HCT116 (cell line): ENCODE results near the gene TAAR5. TPM values are rescaled to one million over a fixed set of nuclear protein-coding genes. Genes with fewer than 3 reads are reported as not detected.
"Not testable (repeated sequence)": the region's sequence is repeated elsewhere in the genome, so short reads cannot be mapped to it uniquely, and the experiment has no call there.

Source experiments
- ATAC-seq: fragments of 200-7000 bp; cut with Tn5 transposase; 2 replicates; pipeline ENCODE4 v1.9.1; 2020; ENCODE audit warnings: mild to moderate bottlenecking, moderate library complexity
- BruUV-seq: library from RNA; stranded (reverse); fragments of 400-500 nt; replicated peaks from 2 replicates; lab custom pipeline; 2021; lab: Mats Ljungman, UMichigan
- CTCF ChIA-PET: fragments of 300-600 bp; sonication (Branson Sonifier 250); formaldehyde crosslinking; loops from one replicate; lab custom pipeline; 2021; ENCODE audit warnings: antibody characterized with exemption; lab: Charles Lee
- POLR2A ChIA-PET: fragments of 300-600, 350-600 bp; sonication (Branson Sonifier 250); formaldehyde crosslinking; loops from one replicate; lab custom pipeline; 2021; ENCODE audit warnings: antibody characterized with exemption; lab: Charles Lee
- RAD21 ChIA-PET, 2 experiments: fragments of 300-600 bp; sonication (Branson Sonifier 250); formaldehyde crosslinking; loops; one replicate each; lab custom pipeline; 2023; ENCODE audit warnings: low total read pairs in 2 of 2; ENCODE audit not compliant: uncharacterized antibody in 2 of 2, unreplicated experiment in 2 of 2, low non-redundant PET in 1 of 2; lab: Charles Lee
- DNase-seq: peaks from one replicate; pipeline ENCODE4 v3.0.0-alpha.2; 2010; ENCODE audit warnings: low read depth, low spot score
- H2AFZ ChIP-seq: fragments of 200-600 bp; shearing (Covaris generic), sonication (generic); 2 replicates; pipeline ENCODE4 v1.6.1; 2017; ENCODE audit warnings: low read depth, mixed run types, mixed read lengths, antibody characterized with exemption, low read length; ENCODE audit not compliant: poor library complexity, severe bottlenecking
- H3K27ac ChIP-seq: 2 replicates; pipeline ENCODE4 v1.5.1; 2012; ENCODE audit warnings: low read depth, low read length
- H3K27me3 ChIP-seq: fragments of 200-600 bp; sonication (generic); 2 replicates; pipeline ENCODE4 v1.6.1; 2016; ENCODE audit warnings: mixed run types, low read length, mixed read lengths; ENCODE audit not compliant: insufficient read depth
- H3K36me3 ChIP-seq, 2 experiments: fragments of 200-500 bp in 1 of 2; fragments of 200-600 bp in 1 of 2; sonication (Bioruptor generic) in 1 of 2; sonication (generic) in 1 of 2; 2 replicates each; pipeline versions ENCODE4 v1.5.1 to v1.6.1; 2014 to 2016; ENCODE audit warnings: low read length in 2 of 2, inconsistent platforms in 1 of 2, mixed read lengths in 1 of 2, mixed run types in 1 of 2; ENCODE audit not compliant: insufficient read depth in 2 of 2, control insufficient read depth in 1 of 2
- H3K4me1 ChIP-seq, 2 experiments: fragments of 200-600 bp in 1 of 2; sonication (generic) in 1 of 2; 2 replicates each; pipeline versions ENCODE4 v1.5.1 to v1.6.1; 2012 to 2017; ENCODE audit warnings: low read length in 2 of 2, inconsistent platforms in 1 of 2, mild to moderate bottlenecking in 1 of 2, mixed read lengths in 1 of 2, mixed run types in 1 of 2, moderate library complexity in 1 of 2; ENCODE audit not compliant: insufficient read depth in 2 of 2, control insufficient read depth in 1 of 2
- H3K4me2 ChIP-seq: fragments of 200-600 bp; sonication (generic); 2 replicates; pipeline ENCODE4 v1.6.1; 2017; ENCODE audit warnings: mixed run types, low read length, mixed read lengths
- H3K4me3 ChIP-seq, 2 experiments: fragments of 200-600 bp in 1 of 2; sonication (generic) in 1 of 2; replicated peaks in 1 of 2; 2 replicates each; pipeline ENCODE4 v1.5.1; 2011 to 2016; ENCODE audit warnings: low read length in 2 of 2, control low read depth in 1 of 2, low read depth in 1 of 2, mild to moderate bottlenecking in 1 of 2, mixed read lengths in 1 of 2, mixed run types in 1 of 2
- H3K79me2 ChIP-seq: fragments of 200-600 bp; sonication (generic); 2 replicates; pipeline ENCODE4 v1.6.1; 2017; ENCODE audit warnings: mild to moderate bottlenecking, mixed run types, low read length, moderate library complexity, mixed read lengths; ENCODE audit not compliant: insufficient read depth
- H3K9ac ChIP-seq: fragments of 200-600 bp; sonication (generic); 2 replicates; pipeline ENCODE4 v1.6.1; 2016; ENCODE audit warnings: low read length, mixed read lengths
- H3K9me2 ChIP-seq: fragments of 200-600 bp; sonication (generic), shearing (Covaris generic); 2 replicates; pipeline ENCODE4 v1.6.1; 2017; ENCODE audit warnings: mixed run types, mild to moderate bottlenecking, moderate library complexity; ENCODE audit not compliant: insufficient read depth
- H3K9me3 ChIP-seq, 2 experiments: fragments of 200-500 bp in 1 of 2; fragments of 200-600 bp in 1 of 2; sonication (Bioruptor generic) in 1 of 2; sonication (generic) in 1 of 2; 2 replicates each; pipeline ENCODE4 v1.6.1; 2014 to 2017; ENCODE audit warnings: low read length in 2 of 2, mixed read lengths in 2 of 2, inconsistent platforms in 1 of 2, low read depth in 1 of 2, mild to moderate bottlenecking in 1 of 2, mixed run types in 1 of 2, moderate library complexity in 1 of 2; ENCODE audit not compliant: control insufficient read depth in 1 of 2, insufficient read depth in 1 of 2
- H4K20me1 ChIP-seq: fragments of 200-600 bp; sonication (generic), shearing (Covaris generic); 2 replicates; pipeline ENCODE4 v1.6.1; 2017; ENCODE audit warnings: mixed run types, mild to moderate bottlenecking, moderate library complexity; ENCODE audit not compliant: insufficient read depth
- CBX3 ChIP-seq: IDR thresholded peaks from 2 replicates; pipeline ENCODE4 v1.6.1; 2012; ENCODE audit warnings: low read depth
- SIN3A ChIP-seq: IDR thresholded peaks from 2 replicates; pipeline ENCODE4 v1.6.1; 2012; ENCODE audit warnings: low read depth
- SP1 ChIP-seq: IDR thresholded peaks from 2 replicates; pipeline ENCODE4 v1.6.1; 2012; ENCODE audit warnings: low read depth
- intact Hi-C: fragments of 100-400 bp; cut with micrococcal nuclease; formaldehyde crosslinking; loops from 2 replicates; pipeline ENCODE4 v1.10.0; 2022
- total RNA-seq: library from RNA; stranded (reverse); gene quantifications from one replicate; pipeline ENCODE4 v1.2.1, GENCODE V29; 2021; ENCODE audit not compliant: unreplicated experiment
- TF ChIP-seq, protein P1 (sequence below), 3 experiments: fragments of 200-600 bp in 1 of 3; sonication (generic) in 1 of 3; IDR thresholded peaks in 2 of 3; conservative IDR thresholded peaks in 1 of 3; 2 replicates each; pipeline ENCODE4 v1.5.1; 2012 to 2017; ENCODE audit warnings: low read depth in 2 of 3, low read length in 2 of 3, antibody characterized with exemption in 1 of 3, borderline replicate concordance in 1 of 3, control low read depth in 1 of 3, mild to moderate bottlenecking in 1 of 3, mixed read lengths in 1 of 3, mixed run types in 1 of 3, moderate library complexity in 1 of 3; ENCODE audit not compliant: insufficient read depth in 1 of 3

The TAAR5 gene
- total RNA-seq, 1 experiment from 2014 or later, result not detected

DNA sequence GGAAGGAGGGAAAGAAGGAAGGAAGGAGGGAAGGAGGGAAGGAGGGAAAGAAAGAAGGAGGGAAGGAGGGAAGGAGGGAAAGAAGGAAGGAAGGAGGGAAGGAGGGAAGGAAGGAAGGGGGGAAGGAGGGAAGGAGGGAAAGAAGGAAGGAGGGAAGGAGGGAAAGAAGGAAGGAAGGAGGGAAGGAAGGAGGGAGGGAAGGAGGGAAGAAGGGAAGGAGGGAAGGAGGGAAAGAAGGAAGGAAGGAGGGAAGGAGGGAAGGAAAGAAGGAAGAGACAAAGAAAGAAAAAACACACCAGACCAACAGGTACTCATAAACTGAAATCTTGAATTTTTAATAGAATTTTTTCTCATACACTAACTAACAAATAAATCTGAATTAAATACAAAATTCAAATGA is 11.4 kb upstream of the TAAR5 start:
- H3K4me2 ChIP-seq, H3K36me3 ChIP-seq, intact Hi-C loops, H3K9ac ChIP-seq, H3K9me3 ChIP-seq, H3K27ac ChIP-seq, H3K4me1 ChIP-seq, H2AFZ ChIP-seq, H3K4me3 ChIP-seq, H3K27me3 ChIP-seq, DNase-seq, H3K9me2 ChIP-seq, ATAC-seq, POLR2A ChIA-PET, RAD21 ChIA-PET, H4K20me1 ChIP-seq, H3K79me2 ChIP-seq, CTCF ChIA-PET, BruUV-seq: not testable (repeated sequence)

DNA sequence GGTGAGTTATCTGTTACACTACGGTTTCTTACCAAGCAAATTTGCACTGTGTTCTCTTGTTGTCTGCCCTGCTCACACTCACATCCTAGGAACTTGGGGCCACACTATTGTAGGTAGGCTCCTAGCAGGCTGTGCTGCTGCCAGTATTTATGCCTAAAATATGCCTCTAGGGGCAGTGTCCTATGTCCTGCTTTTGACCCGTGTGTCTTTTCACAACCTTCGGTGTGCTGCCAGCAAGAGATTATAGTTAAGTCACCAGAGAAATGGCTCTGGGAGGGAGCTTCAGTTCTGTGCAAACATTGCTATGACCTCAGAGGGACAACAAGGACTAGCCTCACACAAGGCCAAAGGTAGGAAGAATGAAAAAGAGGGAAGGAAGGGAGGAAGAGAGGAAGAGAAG is 8.9 kb upstream of the TAAR5 start:
- Histone ChIP-seq H3K4me1 (peaks cover 0 to 5% of the 10 kb centered on the region in 2 experiments; a peak in 1 of 4 replicates), H3K9me2 (no peaks in the 10 kb centered on the region), H3K9me3 (no peaks in the 10 kb centered on the region), H3K79me2 (no peaks in the 10 kb centered on the region), H3K4me3 (no peak overlapping the region), H3K27ac (no peak overlapping the region), H3K4me2 (peak overlapping the region; percentile 39), H3K36me3 (no peaks in the 10 kb centered on the region), H4K20me1 (no peaks in the 10 kb centered on the region), H3K27me3 (no peaks in the 10 kb centered on the region), H3K9ac (no peak overlapping the region), H2AFZ (peak overlapping the region; percentile 83)
- intact Hi-C loops, result no loop called here
- ATAC-seq (peak; percentile 100), DNase-seq (peak; percentile 44)
- ChIA-PET RAD21 (no interaction called here), CTCF (interaction anchor here (0.6 to 1.6 kb wide), 8 partner anchors 9 to 117 kb away, joined by 3 to 4 read pairs (median 3); partner anchors contain the start of genes STX7, TAAR1 and TAAR5), POLR2A (no interaction called here)
- no TSS peak for BruUV-seq
- TF ChIP-seq, protein P1, sequence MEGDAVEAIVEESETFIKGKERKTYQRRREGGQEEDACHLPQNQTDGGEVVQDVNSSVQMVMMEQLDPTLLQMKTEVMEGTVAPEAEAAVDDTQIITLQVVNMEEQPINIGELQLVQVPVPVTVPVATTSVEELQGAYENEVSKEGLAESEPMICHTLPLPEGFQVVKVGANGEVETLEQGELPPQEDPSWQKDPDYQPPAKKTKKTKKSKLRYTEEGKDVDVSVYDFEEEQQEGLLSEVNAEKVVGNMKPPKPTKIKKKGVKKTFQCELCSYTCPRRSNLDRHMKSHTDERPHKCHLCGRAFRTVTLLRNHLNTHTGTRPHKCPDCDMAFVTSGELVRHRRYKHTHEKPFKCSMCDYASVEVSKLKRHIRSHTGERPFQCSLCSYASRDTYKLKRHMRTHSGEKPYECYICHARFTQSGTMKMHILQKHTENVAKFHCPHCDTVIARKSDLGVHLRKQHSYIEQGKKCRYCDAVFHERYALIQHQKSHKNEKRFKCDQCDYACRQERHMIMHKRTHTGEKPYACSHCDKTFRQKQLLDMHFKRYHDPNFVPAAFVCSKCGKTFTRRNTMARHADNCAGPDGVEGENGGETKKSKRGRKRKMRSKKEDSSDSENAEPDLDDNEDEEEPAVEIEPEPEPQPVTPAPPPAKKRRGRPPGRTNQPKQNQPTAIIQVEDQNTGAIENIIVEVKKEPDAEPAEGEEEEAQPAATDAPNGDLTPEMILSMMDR (IDR thresholded peaks at IDR 0.05 in 2 of 3, conservative IDR thresholded peaks at IDR 0.05 in 1 of 3; ENCODE audit: borderline replicate concordance in 1 of 3, insufficient read depth in 1 of 3, low read depth in 2 of 3, low read length in 2 of 3), result peak; percentile 15 to 70 (median 66); a peak in 5 of 6 replicates
- TF ChIP-seq CBX3 (peak; percentile 57; the same call in 1 of the 2 replicates), SP1 (no peak), SIN3A (no peak)
